GM10248 (cell line): ENCODE data around the gene NLGN1.

Experiments
- CTCF ChIA-PET: fragments of 300-600 bp; sonication (Branson Sonifier 250); formaldehyde crosslinking; extraction: SDS; loops from one replicate; lab custom pipeline; 2021; ENCODE audit warnings: antibody characterized with exemption; lab: Yijun Ruan, JAX
- POLR2A ChIA-PET: fragments of 350-650 bp; sonication (Branson Sonifier 250); formaldehyde crosslinking; extraction: SDS; loops from one replicate; lab custom pipeline; 2020; ENCODE audit warnings: antibody characterized with exemption; lab: Yijun Ruan, JAX
- DNase-seq: peaks from one replicate; pipeline ENCODE4 v3.0.0; 2012; ENCODE audit errors: extremely low spot score
- CTCF ChIP-seq: IDR thresholded peaks from 2 replicates; pipeline ENCODE4 v1.5.1; 2012; ENCODE audit warnings: mild to moderate bottlenecking, low read depth; ENCODE audit errors: extremely low read depth, missing control alignments, control extremely low read depth

Gene NLGN1

GRCh38 chr3:173799060-173799816 is 401.7 kb downstream of the NLGN1 start:
- POLR2A ChIA-PET: no interaction called here
- DNase-seq: no peak
- CTCF ChIA-PET: no interaction called here
- no peak for TF ChIP-seq CTCF

DNA sequence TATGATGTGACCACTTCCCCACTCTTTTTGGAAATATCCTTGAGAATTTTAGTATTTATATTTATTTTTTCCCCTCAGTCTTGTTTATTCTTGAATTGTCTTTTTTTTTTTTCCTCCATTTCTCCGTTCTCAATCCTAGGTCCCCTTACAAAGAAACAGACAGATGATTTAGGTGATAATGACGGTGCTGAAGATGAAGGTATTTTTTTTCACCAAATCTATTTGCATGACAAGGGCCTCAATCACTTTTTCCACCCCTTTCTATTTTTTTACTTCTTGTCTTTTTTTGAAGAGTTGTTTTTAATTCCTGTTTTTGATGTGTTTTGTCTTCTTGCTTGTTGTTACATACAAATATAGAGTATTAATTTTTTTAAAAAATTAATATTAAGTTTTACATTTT is 402.6 kb downstream of the NLGN1 start:
- DNase-seq: no peak
- POLR2A ChIA-PET: no interaction called here
- CTCF ChIA-PET: no interaction called here
- TF ChIP-seq CTCF: no peak

DNA sequence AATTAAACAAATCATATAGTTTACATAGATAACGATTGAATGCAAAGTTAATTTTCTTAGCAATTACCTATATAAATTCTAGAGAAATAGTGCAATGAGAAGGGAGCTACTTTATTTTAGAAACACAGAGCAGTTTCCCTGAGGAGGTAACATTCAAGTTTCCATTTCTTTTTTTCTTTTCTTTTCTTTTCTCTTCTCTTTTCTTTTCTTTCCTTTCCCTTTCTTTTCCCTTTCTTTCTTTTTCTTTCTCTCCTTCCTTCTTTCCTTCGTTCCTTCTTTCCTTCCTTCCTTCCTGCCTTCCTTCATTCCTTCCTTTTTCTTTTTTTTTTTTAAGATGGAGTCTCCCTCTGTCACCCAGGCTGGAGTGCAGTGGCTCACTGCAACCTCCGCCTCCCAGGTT is 417.3 kb downstream of the NLGN1 start:
- ChIA-PET CTCF (no interaction called here), POLR2A (no interaction called here)
- TF ChIP-seq CTCF: no peak
- DNase-seq: no peak

DNA sequence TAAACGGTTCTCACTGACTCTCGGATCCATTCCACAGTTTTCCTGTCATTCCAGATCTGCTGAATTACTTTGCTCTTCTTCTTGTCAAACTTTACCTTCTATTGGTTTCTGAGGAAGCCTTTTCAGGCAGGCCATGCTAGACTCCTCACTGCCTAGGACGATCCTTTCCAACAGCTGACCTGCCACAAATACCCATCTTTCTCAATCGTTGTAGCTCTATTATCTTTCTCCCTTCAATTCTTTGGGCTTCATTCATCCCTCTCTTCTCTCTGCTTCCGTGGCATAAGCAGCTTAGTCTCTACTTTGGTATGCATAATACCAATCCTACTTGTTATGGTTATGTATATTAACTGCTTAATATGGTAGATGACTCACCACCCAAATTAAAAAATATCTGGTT is 421.8 kb downstream of the NLGN1 start:
- POLR2A ChIA-PET: no interaction called here
- no peak for TF ChIP-seq CTCF
- no peak for DNase-seq
- CTCF ChIA-PET: no interaction called here

DNA sequence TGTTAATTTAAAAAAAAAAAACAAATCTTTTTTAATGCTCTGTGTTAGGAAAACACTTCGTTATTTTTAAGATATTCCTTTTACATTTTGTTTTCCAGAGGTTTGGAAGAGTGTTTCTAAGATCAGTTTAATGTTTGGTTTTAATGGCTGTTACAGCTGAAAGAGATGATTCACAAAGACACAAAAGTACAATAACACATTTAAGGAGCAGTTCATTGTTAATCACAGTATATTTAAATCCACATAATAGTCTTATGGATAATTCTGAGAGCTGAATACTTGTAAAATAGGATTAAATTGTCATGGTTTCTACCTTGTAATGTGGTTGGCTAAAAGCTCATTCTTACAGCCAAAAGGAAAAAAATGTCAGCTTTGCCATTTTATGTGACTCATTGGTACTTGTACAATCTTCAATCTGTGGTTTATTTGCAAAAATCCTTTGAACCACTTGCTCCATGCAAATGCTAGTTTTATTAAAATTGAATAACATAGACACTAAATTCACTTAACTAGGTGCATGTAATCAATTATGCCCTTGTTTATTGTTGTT is 426.4 kb downstream of the NLGN1 start:
- POLR2A ChIA-PET: no interaction called here
- CTCF ChIA-PET: no interaction called here
- no peak for DNase-seq
- no peak for TF ChIP-seq CTCF

GRCh38 chr3:173825730-173826129 is 428.2 kb downstream of the NLGN1 start:
- ChIA-PET POLR2A (no interaction called here), CTCF (no interaction called here)
- TF ChIP-seq CTCF: no peak
- no peak for DNase-seq
